ENCODE data around the gene NCR1.
"Not testable (repeated sequence)": the region's sequence is repeated elsewhere in the genome, so short reads cannot be mapped to it uniquely, and the experiment has no call there.

NCR1 gene

DNA sequence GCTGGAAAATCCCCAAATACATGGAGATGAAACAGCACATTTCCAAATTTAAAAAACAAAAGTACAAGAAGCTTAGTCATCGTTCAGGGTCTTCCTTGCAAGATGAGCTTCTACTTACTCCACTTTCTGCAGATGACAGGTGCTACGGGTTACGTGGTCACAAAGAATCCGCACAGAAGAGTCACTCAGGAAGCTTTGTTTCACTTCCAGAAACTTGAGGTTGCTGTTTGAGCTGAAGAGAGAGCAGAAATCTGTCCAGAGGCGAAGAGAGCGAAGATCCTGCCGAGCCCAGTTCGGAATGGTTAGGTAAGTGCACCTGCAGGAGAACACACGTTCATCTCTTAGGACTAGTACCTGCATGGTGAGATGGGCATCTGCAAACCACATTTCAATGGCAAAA lies 32.0 kb downstream of the NCR1 start:
- Mint-ChIP-seq H3K4me3 (no peak overlapping the region), H3K27ac (no peak overlapping the region), H3K36me3 (ENCODE audit: low read depth) (no peaks in the 10 kb centered on the region), H3K4me1 (no peaks in the 10 kb centered on the region), H3K27me3 (peaks cover 11% of the 10 kb centered on the region), H3K9me3 (no peaks in the 10 kb centered on the region)
- ATAC-seq = peak; percentile 49
- no peak for DNase-seq

- Mint-ChIP-seq H3K4me1 (no peaks in the 10 kb centered on the region), H3K4me3 (no peak overlapping the region), H3K27ac (no peak overlapping the region), H3K9me3 (no peaks in the 10 kb centered on the region), H3K36me3 (ENCODE audit: low read depth) (no peaks in the 10 kb centered on the region), H3K27me3 (peaks cover 11% of the 10 kb centered on the region)
- DNase-seq (no peak), ATAC-seq (no peak)
Measured at GRCh38 chr19:54938906-54939305, 33.0 kb downstream of the NCR1 start.

- not testable (repeated sequence) for H3K9me3 Mint-ChIP-seq; ATAC-seq; H3K27ac Mint-ChIP-seq; H3K4me3 Mint-ChIP-seq; H3K4me1 Mint-ChIP-seq; H3K36me3 Mint-ChIP-seq (ENCODE audit: low read depth); DNase-seq
- peaks cover 11% of the 10 kb centered on the region for H3K27me3 Mint-ChIP-seq
Measured at GRCh38 chr19:54939538-54939937, 33.6 kb downstream of the NCR1 start.

DNA sequence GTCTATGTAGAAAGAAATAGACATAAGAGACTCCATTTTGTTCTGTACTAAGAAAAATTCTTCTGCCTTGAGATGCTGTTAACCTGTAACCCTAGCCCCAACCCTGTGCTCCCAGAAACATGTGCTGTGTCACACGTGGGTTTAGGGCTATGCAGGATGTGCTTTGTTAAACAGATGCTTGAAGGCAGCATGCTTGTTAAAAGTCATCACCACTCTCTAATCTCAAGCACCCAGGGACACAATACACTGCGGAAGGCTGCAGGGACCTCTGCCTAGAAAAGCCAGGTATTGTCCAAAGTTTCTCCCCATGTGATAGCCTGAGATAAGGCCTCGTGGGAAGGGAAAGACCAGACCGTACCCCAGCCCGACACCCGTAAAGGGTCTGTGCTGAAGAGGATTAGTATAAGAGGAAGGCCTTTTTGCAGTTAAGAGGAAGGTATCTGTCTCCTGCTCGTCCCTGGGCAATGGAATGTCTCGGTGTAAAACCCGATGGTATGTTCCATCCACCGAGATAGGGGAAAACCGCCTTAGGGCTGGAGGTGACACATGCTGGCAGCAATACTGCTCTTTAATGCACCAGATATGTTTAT lies 37.9 kb downstream of the NCR1 start:
- not testable (repeated sequence) for DNase-seq; H3K9me3 Mint-ChIP-seq; H3K4me1 Mint-ChIP-seq; H3K27me3 Mint-ChIP-seq; H3K36me3 Mint-ChIP-seq (ENCODE audit: low read depth); H3K27ac Mint-ChIP-seq; ATAC-seq; H3K4me3 Mint-ChIP-seq

GRCh38 chr19:54947381-54947780 lies 41.4 kb downstream of the NCR1 start, which contains the start of gene NLRP7:
Gene NLRP7, minus strand, starts transcription at chr19:54947530.
- DNase-seq (no peak), ATAC-seq (no peak)
- H3K4me3 Mint-ChIP-seq = no peak within 1 kb of the TSS
- no peaks in the 10 kb centered on the region for H3K36me3 Mint-ChIP-seq (ENCODE audit: low read depth)
- no peaks in the 10 kb centered on the region for H3K9me3 Mint-ChIP-seq
- H3K27me3 Mint-ChIP-seq = peaks cover 3% of the 10 kb centered on the region
- H3K4me1 Mint-ChIP-seq = no peaks in the 10 kb centered on the region
- no peak within 1 kb of the TSS for H3K27ac Mint-ChIP-seq

GRCh38 chr19:54949412-54949811 lies 43.5 kb downstream of the NCR1 start:
- no peaks in the 10 kb centered on the region for H3K36me3 Mint-ChIP-seq (ENCODE audit: low read depth)
- ATAC-seq (no peak), DNase-seq (no peak)
- peaks cover 3% of the 10 kb centered on the region for H3K27me3 Mint-ChIP-seq
- H3K4me3 Mint-ChIP-seq = no peak overlapping the region
- H3K27ac Mint-ChIP-seq = no peak overlapping the region
- H3K9me3 Mint-ChIP-seq = no peaks in the 10 kb centered on the region
- no peaks in the 10 kb centered on the region for H3K4me1 Mint-ChIP-seq

DNA sequence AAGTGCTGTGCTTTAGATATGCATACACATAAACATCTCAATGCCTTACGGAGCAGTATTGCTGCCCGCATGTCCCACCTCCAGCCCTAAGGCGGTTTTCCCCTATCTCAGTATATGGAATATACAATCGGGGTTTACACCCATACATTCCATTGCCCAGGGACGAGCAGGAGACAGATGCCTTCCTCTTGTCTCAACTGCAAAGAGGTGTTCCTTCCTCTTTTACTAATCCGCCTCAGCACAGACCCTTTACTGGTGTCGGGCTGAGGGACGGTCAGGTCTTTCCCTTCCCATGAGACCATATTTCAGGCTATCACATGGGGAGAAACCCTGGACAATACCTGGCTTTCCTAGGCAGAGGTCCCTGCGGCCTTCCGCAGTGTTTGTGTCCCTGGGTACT lies 44.6 kb downstream of the NCR1 start:
- H3K27ac Mint-ChIP-seq; DNase-seq; H3K9me3 Mint-ChIP-seq; H3K4me1 Mint-ChIP-seq; H3K4me3 Mint-ChIP-seq; H3K27me3 Mint-ChIP-seq; ATAC-seq; H3K36me3 Mint-ChIP-seq (ENCODE audit: low read depth): not testable (repeated sequence)

DNA sequence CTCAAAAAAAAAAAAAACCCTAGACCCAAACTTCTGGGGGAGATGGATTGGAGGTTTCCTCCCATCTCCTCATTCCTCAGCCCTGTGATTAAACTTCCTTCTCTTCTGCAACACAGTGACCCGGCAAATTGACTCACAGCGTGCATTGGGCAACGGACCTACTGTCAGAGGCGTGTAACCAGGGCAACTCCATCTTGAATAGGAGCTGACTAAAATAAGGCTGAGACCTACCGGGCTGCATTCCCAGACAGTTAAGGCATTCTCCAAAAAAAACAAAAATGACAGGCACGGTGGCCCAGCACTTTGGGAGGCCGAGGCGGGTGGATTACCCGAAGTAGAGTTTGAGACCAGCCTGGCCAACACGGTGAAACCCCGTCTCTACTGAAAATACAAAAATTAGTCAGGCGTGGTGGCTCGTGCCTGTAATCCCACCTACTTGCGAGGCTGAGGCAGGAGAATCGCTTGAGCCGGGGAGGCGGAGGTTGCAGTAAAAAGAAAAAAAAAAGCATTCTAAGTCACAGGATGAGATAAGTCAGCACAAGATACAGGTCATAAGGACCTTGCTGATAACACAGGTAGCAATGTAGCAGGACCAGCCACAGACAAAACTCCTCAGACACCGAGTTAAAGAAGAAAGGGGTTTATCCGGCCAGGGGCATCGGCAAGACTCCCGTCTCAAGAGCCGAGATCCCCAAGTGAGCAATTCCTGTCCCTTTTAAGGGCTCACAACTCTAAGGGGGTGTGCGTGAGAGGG lies 46.8 kb downstream of the NCR1 start:
- no peaks in the 10 kb centered on the region for H3K4me1 Mint-ChIP-seq
- no peak overlapping the region for H3K4me3 Mint-ChIP-seq
- DNase-seq (no peak), ATAC-seq (no peak)
- no peak overlapping the region for H3K27ac Mint-ChIP-seq
- H3K36me3 Mint-ChIP-seq (ENCODE audit: low read depth) = no peaks in the 10 kb centered on the region
- H3K27me3 Mint-ChIP-seq = peaks cover 3% of the 10 kb centered on the region
- no peaks in the 10 kb centered on the region for H3K9me3 Mint-ChIP-seq

DNA sequence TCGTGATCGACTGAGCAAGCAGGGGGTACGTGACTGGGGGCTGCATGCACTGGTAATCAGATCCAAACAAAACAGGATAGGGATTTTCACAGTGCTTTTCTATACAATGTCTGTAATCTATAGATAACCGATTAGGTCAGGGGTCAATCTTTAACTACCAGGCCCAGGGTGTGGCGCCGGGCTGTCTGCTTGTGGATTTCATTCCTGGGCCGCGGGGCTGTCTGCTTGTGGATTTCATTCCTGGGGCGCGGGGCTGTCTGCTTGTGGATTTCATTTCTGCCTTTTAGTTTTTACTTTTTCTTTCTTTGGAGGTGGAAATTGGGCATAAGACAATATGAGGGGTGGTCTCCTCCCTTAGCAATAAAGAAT lies 47.4 kb downstream of the NCR1 start:
- H3K9me3 Mint-ChIP-seq; H3K4me3 Mint-ChIP-seq; H3K27me3 Mint-ChIP-seq; DNase-seq; H3K4me1 Mint-ChIP-seq; H3K27ac Mint-ChIP-seq; H3K36me3 Mint-ChIP-seq (ENCODE audit: low read depth); ATAC-seq: not testable (repeated sequence)

DNA sequence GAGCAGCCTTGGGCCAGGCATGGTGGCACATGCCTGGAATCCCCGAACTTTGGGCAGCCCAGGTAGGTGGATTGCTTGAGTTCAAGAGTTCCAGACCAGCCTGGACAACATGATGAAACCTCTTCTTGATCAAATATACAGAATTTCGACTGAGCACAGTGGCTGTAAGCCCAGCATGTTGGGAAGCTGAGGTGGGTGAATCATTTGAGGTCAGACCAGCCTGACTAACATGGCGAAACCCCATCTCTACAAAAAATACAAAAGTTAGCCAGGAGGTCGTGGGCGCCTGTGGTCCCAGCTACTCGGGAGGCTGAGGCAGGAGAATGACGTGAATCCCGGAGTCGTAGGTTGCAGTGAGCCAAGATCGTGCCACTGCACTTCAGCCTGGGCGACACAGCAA lies 49.4 kb downstream of the NCR1 start:
- H3K9me3 Mint-ChIP-seq = no peaks in the 10 kb centered on the region
- ATAC-seq (no peak), DNase-seq (no peak)
- no peak overlapping the region for H3K27ac Mint-ChIP-seq
- H3K4me1 Mint-ChIP-seq = peaks cover 7% of the 10 kb centered on the region
- H3K4me3 Mint-ChIP-seq = no peak overlapping the region
- peaks cover 15% of the 10 kb centered on the region for H3K27me3 Mint-ChIP-seq
- H3K36me3 Mint-ChIP-seq (ENCODE audit: low read depth) = no peaks in the 10 kb centered on the region

- Mint-ChIP-seq H3K4me1 (peaks cover 7% of the 10 kb centered on the region), H3K27me3 (peaks cover 12% of the 10 kb centered on the region), H3K9me3 (no peaks in the 10 kb centered on the region), H3K36me3 (ENCODE audit: low read depth) (no peaks in the 10 kb centered on the region), H3K27ac (no peak overlapping the region), H3K4me3 (no peak overlapping the region)
- ATAC-seq = no peak
- no peak for DNase-seq
Measured at GRCh38 chr19:54959840-54960239, 53.9 kb downstream of the NCR1 start.

Data from activated naive CD8-positive, alpha-beta T cell treated with anti-CD3 and anti-CD28 coated beads, Interleukin-2, amount 50 U/mL, for 24 hours (primary cell).